HAP-1 (cell line): ENCODE results near the gene RAB11FIP4.
A peak's percentile ranks its signal among the peaks of the same experiment; 100 is the strongest.

ENCODE experiments used
- DNase-seq, 2 experiments: peaks; one replicate each; pipeline ENCODE4 v3.0.0-alpha.2; 2016 to 2020; ENCODE audit warnings: low spot score in 2 of 2
- H3K27me3 ChIP-seq: fragments of 250-450 bp; sonication (Bioruptor Pico); 2 replicates; pipeline ENCODE4 v1.5.1; 2020; ENCODE audit warnings: low read depth, mild to moderate bottlenecking, moderate library complexity
- H3K36me3 ChIP-seq: fragments of 250-450 bp; sonication (Bioruptor Pico); replicated peaks from 2 replicates; pipeline ENCODE4 v1.5.1; 2020; ENCODE audit warnings: mild to moderate bottlenecking
- H3K4me1 ChIP-seq: fragments of 250-450 bp; sonication (Bioruptor Pico); 2 replicates; pipeline ENCODE4 v1.5.1; 2020; ENCODE audit warnings: mild to moderate bottlenecking
- H3K4me3 ChIP-seq: fragments of 250-450 bp; sonication (Bioruptor Pico); 2 replicates; pipeline ENCODE4 v1.5.1; 2020; ENCODE audit warnings: mild to moderate bottlenecking, moderate library complexity
- H3K9me3 ChIP-seq: fragments of 250-450 bp; sonication (Bioruptor Pico); 2 replicates; pipeline ENCODE4 v1.5.1; 2020; ENCODE audit warnings: mild to moderate bottlenecking, moderate library complexity
- in situ Hi-C: fragments of 300-500 bp; cut with MboI; formaldehyde crosslinking; loops from 3 replicates; pipeline ENCODE4 v1.14.3; 2020; ENCODE audit warnings: low sequenced_read_pairs, inconsistent platforms, mixed read lengths

The RAB11FIP4 gene

DNA sequence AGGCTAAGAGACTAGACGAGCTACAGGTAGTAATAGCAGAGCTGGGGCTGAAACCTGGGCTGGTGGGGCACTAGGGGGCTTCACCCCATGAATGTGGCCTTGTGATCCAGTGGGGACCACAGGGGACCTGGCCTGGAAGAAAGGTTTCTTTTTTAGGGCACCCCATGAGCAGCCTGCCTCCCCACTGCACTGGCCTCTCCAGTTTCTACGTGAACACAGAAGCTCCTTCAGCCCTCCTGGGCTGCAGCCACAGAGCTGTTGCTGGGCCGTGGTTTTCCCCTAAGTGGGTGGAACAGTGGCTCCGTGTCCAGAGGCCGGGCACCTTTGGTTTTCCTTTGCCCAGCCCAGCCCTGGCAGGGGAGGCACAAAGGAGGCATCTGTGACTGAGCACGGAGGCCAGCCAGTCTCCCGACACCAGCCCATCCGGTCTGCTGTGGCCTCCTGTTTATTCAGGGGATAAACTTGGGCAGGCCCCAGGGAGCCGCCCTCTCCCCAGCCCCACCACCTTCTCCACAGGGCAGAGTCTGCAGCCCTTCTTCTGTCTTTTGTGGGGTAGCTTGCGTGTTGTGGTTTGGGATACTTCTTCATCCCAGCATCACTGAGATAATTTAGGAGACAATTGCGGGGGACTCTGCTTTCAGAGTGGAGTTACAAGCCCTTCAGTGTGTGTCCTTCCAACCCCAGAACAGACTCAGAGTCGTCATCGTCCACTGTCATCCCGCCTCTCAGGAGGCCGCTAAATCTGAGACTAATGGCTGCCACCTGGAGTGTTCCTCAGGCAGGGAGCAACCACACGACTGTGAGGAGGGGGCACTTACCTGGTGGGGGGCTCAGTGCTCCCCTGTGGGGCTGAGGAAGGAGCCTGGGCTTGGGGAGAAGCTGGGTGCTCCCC lies 85.3 kb downstream of the RAB11FIP4 start:
- Histone ChIP-seq H3K27me3 (no peaks in the 10 kb centered on the region), H3K36me3 (no peaks in the 10 kb centered on the region), H3K4me3 (no peak overlapping the region), H3K4me1 (no peaks in the 10 kb centered on the region), H3K9me3 (no peaks in the 10 kb centered on the region)
- DNase-seq = no peak
- in situ Hi-C loops = no loop called here

DNA sequence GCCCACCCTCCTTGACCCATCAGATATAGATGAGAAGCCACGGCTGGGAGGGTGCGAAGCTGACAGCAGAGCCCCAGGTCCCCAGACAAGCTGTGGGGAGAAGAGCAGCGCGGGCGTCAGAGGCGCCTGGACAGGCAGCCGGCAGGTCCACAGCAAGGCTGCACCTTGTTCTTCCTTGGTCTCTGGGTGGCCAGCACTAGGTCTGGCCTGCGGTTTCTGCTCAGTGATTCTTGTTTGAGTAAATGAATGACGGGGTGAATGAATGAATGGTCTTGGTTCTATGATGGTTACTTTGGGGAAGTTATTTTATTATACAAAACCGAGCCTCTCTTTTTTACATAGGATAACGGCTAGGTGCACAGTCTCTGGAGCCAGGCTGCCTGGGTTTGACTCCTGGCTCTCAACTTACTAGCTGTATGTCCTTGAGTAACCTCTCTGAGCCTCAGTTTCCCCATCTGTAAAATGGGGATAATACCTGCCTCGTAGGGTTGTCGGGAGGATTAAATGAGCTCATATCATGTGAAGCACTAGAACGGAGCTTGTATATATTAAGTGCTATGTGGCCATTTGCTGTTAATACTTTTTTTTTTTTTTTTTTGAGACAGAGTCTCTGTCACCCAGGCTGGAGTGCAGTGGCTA lies 86.1 kb downstream of the RAB11FIP4 start:
- H3K4me1 ChIP-seq = no peaks in the 10 kb centered on the region
- in situ Hi-C loops = no loop called here
- H3K27me3 ChIP-seq = no peaks in the 10 kb centered on the region
- DNase-seq = no peak
- H3K36me3 ChIP-seq = no peaks in the 10 kb centered on the region
- no peaks in the 10 kb centered on the region for H3K9me3 ChIP-seq
- H3K4me3 ChIP-seq = no peak overlapping the region

DNA sequence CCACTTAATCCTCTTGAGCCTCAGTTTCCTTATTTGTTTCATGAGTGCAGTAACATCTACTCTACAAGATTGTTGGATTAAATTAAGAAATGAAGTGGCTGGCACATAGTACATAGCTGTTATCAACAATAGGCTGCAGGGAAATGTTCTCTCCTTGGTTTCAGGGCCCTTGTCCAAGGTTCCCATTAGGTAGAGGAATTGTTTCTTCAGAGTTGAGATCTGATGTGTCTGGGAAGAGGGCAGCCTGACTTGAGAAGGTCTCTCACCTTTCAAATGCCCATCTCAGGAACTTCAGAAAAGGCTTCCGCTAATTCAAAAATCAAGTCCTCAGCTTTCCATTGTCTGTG lies 87.6 kb downstream of the RAB11FIP4 start:
- Histone ChIP-seq H3K27me3 (no peaks in the 10 kb centered on the region), H3K4me1 (no peaks in the 10 kb centered on the region), H3K36me3 (no peaks in the 10 kb centered on the region), H3K4me3 (no peak overlapping the region), H3K9me3 (no peaks in the 10 kb centered on the region)
- in situ Hi-C loops = no loop called here
- DNase-seq = no peak

DNA sequence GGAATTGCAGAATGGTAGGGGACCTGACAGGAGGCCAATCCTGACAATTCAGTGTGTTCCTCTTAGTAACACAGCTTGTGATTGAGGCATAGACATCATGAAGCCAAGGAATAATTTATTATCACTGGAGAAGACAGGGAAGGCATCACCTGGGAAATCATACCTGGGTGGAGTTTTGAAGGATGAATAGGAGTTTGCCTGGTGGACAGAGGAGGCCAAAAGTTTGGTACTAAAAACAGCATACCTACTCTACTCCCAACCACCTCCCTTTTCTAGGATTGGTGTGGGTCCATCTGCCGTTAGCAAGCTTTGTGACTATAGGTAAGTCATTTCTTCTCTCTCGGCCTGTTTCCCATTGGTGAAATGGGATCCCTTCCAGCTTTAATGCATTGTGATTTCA lies 88.0 kb downstream of the RAB11FIP4 start:
- Histone ChIP-seq H3K4me1 (no peaks in the 10 kb centered on the region), H3K9me3 (no peaks in the 10 kb centered on the region), H3K27me3 (no peaks in the 10 kb centered on the region), H3K36me3 (no peaks in the 10 kb centered on the region), H3K4me3 (no peak overlapping the region)
- DNase-seq = no peak
- in situ Hi-C loops = no loop called here

DNA sequence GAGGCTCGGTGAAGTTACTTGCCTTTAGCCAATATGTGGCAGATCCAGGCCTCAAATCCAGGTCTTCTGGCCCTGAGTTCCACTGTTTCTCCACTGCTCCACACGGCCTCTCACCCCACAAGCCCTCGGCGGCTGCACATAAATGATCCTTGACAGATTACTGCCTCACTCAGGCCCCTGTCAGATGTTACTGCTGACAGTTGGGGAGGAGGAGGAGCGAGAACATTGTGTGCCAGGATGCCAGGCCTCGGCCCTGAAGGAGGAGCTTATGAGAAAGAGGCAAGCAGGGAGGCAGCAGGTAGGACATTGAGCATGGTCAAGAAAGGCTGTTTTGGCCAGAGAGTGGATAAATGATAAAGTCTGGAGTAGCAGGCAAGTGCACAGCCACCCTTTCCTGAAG lies 88.6 kb downstream of the RAB11FIP4 start:
- H3K36me3 ChIP-seq = no peaks in the 10 kb centered on the region
- H3K9me3 ChIP-seq = no peaks in the 10 kb centered on the region
- in situ Hi-C loops = no loop called here
- no peak for DNase-seq
- no peak overlapping the region for H3K4me3 ChIP-seq
- no peaks in the 10 kb centered on the region for H3K27me3 ChIP-seq
- no peaks in the 10 kb centered on the region for H3K4me1 ChIP-seq

DNA sequence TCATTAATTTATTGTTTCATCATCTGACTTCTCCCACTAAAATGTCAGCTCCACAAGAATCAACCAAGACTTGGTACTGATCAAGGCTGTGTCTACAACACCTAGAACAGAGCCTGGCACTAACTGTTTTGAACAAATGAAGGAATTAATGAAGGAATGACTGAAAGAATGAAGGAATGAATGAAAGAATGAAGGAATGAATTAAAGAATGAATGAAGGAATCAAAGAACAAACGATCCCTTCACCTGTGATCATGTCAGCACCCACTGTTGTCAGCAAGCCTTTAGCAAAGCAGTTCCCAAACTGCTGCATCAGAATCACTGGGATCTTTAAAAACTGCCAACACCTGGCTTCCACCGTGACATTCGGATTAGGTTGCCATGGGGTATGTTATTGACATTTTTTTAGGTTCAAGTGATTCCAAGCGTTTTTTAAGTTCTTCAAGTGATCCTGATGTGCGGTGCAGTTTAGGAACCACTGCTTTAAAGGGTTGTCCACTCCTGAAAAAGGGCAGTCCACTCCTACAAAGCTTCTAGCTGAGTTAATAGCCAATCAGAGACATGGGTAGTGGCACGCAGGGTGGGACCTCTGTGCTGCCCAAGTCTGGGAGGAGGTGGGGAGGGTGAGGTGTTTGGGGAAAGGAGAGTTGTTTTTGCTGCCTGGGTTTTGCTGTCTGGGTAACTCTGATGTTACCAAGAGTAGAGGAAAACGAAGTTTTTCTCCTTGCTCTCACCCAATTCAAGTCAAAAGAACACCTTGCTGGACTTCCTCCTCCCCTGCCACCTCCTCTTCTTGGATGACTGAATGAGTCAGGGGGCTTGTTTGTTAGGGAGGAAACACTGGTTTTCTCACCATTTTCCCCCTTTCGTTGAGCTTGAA lies 89.7 kb downstream of the RAB11FIP4 start:
- H3K4me3 ChIP-seq = no peak overlapping the region
- DNase-seq = no peak
- no peaks in the 10 kb centered on the region for H3K4me1 ChIP-seq
- H3K27me3 ChIP-seq = no peaks in the 10 kb centered on the region
- no peaks in the 10 kb centered on the region for H3K9me3 ChIP-seq
- no peaks in the 10 kb centered on the region for H3K36me3 ChIP-seq
- in situ Hi-C loops = no loop called here

DNA sequence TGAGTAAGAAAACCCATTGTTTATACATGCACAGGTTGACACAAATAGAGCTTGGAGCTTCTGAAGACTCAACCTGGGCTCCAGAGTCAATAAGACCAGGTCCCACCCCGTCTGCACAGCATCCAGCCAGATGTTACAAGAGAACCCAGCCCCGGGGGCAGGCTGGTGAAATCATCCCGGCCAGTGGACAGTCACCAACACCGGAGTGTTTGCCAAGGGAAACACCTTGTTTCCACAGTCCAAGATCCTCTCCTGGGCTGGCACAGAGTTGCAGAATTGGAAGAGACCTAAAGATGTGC lies 90.3 kb downstream of the RAB11FIP4 start:
- no peaks in the 10 kb centered on the region for H3K4me1 ChIP-seq
- in situ Hi-C loops = no loop called here
- no peaks in the 10 kb centered on the region for H3K9me3 ChIP-seq
- H3K4me3 ChIP-seq = no peak overlapping the region
- no peaks in the 10 kb centered on the region for H3K36me3 ChIP-seq
- no peak for DNase-seq
- no peaks in the 10 kb centered on the region for H3K27me3 ChIP-seq

DNA sequence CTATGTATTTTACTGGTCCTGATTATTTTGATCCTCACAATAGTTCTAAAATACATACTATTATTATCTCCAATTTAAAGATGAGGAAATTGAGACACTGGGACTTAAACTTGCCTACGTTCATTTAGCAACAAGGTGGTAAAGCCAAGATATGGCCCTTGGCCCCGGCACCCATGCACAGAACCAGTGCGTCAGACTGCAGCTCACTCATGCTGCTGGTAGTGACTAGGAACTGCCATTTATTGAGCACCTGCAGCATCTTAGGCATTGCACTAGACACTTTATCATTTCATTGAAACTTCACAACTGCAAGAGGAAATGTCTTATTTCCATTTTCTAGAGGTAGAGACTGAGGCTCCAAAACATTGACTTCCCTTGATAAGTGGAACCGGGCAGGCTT lies 93.3 kb downstream of the RAB11FIP4 start:
- H3K36me3 ChIP-seq = no peaks in the 10 kb centered on the region
- no peaks in the 10 kb centered on the region for H3K9me3 ChIP-seq
- DNase-seq = no peak
- H3K27me3 ChIP-seq = no peaks in the 10 kb centered on the region
- H3K4me1 ChIP-seq = peaks cover 3% of the 10 kb centered on the region; the same call in 1 of the 2 replicates
- in situ Hi-C loops = no loop called here
- no peak overlapping the region for H3K4me3 ChIP-seq

DNA sequence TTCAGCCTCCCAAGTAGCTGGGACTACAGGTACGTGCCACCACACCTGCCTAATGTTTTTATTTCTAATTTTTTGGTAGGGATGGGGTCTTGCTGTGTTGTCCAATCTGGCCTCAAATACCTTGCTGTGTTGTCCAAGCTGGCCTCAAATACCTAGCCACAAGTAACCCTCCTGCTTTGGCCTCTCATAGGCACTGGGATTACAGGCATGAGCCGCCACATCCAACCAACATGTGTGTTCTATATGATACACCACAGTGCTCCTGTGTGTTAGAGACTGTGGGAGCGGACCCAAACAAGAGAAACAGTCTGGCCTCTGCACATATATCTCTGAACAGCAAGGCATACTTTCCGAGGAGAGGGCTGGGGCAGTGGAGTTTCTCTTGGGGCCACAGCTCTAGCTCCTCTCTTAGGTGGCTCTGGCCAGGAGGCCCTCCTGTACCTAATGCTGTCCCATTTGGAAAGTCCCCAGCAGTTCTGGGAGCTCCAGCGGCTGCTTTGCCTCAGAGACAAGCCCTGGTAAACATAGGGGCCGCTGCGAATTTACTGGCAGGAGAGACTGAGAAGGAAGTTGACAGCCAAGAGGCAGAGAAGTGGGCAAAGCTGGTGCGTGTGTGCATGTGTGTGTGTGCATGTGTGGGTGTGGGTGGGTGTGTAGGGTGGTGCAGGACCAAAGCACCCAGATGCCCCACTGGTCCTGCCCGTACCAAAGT lies 95.0 kb downstream of the RAB11FIP4 start:
- Histone ChIP-seq H3K27me3 (no peaks in the 10 kb centered on the region), H3K4me1 (peaks cover 3% of the 10 kb centered on the region; the same call in 1 of the 2 replicates), H3K4me3 (no peak overlapping the region), H3K9me3 (no peaks in the 10 kb centered on the region), H3K36me3 (no peaks in the 10 kb centered on the region)
- DNase-seq = no peak
- in situ Hi-C loops = no loop called here

DNA sequence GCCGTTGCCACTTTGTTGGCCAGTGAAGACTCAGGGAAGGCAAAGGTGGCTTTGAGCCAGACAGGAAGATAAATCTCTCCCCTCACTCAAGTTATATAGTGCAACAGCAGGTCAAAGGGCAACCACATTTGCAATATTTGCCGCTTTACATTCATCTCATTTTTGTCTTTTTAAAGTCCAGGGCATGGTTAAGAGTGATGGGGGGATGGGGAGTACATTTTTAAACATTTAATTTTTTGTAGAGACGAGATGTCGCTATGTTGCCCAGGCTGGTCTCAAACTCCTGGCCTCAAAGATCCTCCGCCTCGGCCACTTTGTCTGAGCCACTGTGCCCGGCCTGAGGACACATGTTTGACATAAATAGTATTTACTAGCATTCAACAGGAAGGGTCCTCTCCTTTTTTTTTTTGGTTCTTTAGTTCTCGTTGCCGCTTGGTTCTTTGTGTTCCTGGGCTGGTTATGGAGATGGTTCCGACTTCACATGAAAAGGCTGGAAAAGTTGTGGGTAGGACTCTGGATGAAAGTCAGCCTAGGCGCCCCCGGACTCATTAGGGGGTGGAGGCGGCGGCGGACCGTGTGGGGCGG lies 95.7 kb downstream of the RAB11FIP4 start:
- Histone ChIP-seq H3K4me3 (peak overlapping the region; percentile 53), H3K27me3 (no peaks in the 10 kb centered on the region)

DNA sequence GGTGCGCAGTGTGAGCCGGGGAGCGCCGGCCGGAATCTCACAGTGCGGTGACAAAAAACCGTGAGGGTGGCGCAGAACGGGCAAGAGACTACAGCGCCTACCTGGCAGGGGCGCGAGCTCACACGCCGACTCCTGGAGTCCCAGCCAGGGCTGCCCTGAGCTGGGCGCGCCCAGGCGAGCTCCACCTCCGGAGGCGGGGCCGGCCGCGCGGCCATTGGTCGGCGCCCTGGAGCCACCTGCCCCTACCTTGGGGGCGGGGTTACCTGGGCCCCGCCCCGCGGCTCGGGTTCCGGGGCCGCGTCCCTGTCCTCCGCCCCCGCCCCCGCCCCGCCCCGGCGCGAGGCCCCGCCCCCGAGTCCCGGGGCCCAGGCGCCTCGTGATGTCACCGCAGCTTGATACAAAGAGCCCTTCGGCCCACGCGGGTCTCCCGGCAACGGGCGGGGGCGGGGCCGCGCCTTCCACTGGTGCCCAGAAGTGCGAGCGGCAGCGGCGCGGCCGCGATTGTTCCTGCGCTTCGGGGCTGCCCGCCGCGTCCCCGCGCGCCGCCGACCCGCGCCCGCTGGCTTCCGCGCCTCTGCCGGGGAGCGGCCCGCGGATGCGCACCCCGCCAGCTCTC lies 96.3 kb downstream of the RAB11FIP4 start:
- in situ Hi-C loops = no loop called here
- H3K4me3 ChIP-seq = peak overlapping the region; percentile 53
- no peaks in the 10 kb centered on the region for H3K36me3 ChIP-seq
- H3K27me3 ChIP-seq = no peaks in the 10 kb centered on the region
- H3K9me3 ChIP-seq = no peaks in the 10 kb centered on the region
- peaks cover 3% of the 10 kb centered on the region; the same call in 1 of the 2 replicates for H3K4me1 ChIP-seq
- DNase-seq = peak; percentile 83 to 93

More for the DNA sequence above, 95.7 kb downstream of the RAB11FIP4 start:
- H3K36me3 ChIP-seq = no peaks in the 10 kb centered on the region
- H3K4me1 ChIP-seq = peaks cover 3% of the 10 kb centered on the region; the same call in 1 of the 2 replicates
- in situ Hi-C loops = no loop called here
- no peaks in the 10 kb centered on the region for H3K9me3 ChIP-seq
- DNase-seq = no peak

DNA sequence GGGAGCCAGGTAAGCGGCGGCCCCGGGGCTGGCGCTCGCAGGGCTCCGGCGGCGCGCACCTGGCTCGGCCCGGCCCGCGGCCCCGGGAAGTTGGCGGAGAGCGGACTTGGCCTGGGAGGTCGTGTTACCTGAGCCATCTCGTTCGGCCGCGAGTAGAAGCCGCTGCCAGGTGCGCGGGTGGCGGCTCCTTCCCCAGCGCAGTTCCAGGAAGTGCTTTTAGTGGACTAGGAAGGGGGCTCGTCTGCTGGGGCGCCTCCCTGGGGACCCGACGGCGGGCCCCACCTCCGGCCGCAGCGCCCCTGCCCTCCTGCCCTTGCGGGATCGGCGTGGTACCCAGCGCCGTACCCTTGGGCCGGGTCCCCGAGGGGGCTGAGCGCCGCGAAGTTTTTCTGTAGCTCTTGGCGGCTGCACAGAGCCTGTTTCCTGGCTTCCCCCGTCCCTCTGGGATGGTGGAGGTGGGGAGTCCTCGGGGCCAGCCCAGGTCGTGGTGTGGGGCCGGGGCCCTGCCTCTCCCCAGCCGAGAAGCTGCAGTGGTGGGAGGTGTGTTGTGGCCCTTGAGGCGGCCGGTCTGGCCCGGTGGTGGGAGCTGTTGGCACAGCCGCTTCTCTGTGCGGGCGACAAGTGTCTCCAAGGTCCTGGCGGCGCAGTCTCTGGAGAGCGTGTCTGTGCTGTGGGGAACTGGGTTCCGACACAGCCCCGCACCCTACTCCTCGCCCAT lies 96.9 kb downstream of the RAB11FIP4 start:
- peak overlapping the region; percentile 53 for H3K4me3 ChIP-seq
- no peaks in the 10 kb centered on the region for H3K9me3 ChIP-seq
- in situ Hi-C loops = no loop called here
- no peak for DNase-seq
- no peaks in the 10 kb centered on the region for H3K27me3 ChIP-seq
- no peaks in the 10 kb centered on the region for H3K36me3 ChIP-seq
- H3K4me1 ChIP-seq = peaks cover 3% of the 10 kb centered on the region; the same call in 1 of the 2 replicates
